ENCODE results near the gene TBC1D21. TPM values are rescaled to one million over a fixed set of nuclear protein-coding genes. Genes with fewer than 3 reads are reported as not detected.

TBC1D21 gene
- polyA plus RNA-seq, 1 donor (not counting 4 experiments of a cell fraction or from before 2014, with no cell fraction given): not detected

DNA sequence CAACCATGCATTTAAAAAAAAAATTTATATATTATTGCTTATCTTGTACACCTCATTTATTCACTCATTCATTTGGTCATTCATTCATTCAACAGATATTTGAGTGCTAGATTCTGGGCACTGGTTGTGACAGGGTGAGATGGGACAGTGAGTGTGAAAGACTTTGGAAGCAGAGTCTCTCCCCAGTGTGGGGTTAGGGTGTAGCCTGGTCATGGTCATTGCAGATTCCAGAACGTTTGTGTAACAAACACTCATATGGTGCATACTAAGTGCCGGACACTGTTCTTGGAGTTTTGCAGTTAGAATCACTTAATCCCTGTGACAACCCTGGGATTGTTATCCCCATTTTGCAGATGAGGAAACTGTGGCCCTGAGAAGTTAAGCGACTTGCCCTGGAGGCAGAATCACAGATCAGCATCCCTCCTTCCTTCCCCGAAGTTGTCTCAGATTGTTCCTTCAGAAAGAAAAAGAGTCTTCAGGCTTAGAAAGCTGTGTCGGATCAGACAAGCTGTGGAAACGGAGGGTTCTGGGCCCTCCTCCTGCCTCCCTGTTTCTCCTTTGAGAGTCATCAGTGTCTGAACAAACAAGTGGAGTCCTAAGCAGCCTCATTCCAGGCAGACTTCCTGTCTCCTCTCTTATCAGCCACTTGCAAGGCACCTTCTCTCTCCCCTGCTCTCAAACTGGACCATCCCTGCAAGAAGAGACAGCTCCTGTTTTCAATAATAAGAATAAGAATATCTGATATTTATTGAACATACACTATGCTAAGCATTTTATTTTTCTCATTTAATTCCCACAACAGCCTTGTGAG lies 59.2 kb downstream of the TBC1D21 start:
- Histone ChIP-seq H4K20me1 (ENCODE audit: control insufficient read depth, extremely low read depth, insufficient read depth, low read length) (no peaks in the 10 kb centered on the region), H3K4me2 (ENCODE audit: control insufficient read depth, extremely low read depth, insufficient read depth, low read depth, low read length) (no peak overlapping the region), H3K27ac (ENCODE audit: control insufficient read depth, insufficient read depth, low read length) (no peak overlapping the region), H3K36me3 (ENCODE audit: control insufficient read depth in 2 of 2, extremely low read depth in 1 of 2, insufficient read depth in 2 of 2, low read length in 2 of 2) (no peaks in the 10 kb centered on the region), H3K4me3 (ENCODE audit: control insufficient read depth in 2 of 3, extremely low read depth in 1 of 3, insufficient read depth in 2 of 3, low read depth in 1 of 3, low read length in 3 of 3) (no peak overlapping the region), H3K27me3 (ENCODE audit: control insufficient read depth, extremely low read depth, insufficient read depth, low read length) (no peaks in the 10 kb centered on the region), H3K79me2 (ENCODE audit: control insufficient read depth, insufficient read depth, low read length) (no peaks in the 10 kb centered on the region), H3K9me1 (ENCODE audit: control insufficient read depth, extremely low read depth, insufficient read depth, low read length) (peaks cover 4% of the 10 kb centered on the region), H2AFZ (ENCODE audit: control insufficient read depth, low read length) (no peak overlapping the region), H3K9me3 (ENCODE audit: control insufficient read depth, low read depth, low read length) (no peaks in the 10 kb centered on the region), H3K4me1 (ENCODE audit: control insufficient read depth, extremely low read depth, insufficient read depth, low read length) (peaks cover 20% of the 10 kb centered on the region), H3K9ac (ENCODE audit: control insufficient read depth, extremely low read depth, insufficient read depth, low read length) (no peak overlapping the region)
- DNase-seq (ENCODE audit: low read depth, low spot score) (no peak), FAIRE-seq (no peak)
- dilution Hi-C loops (cut with MboI; ENCODE audit: extremely low pct_ligation_motif_present, low sequenced_read_pairs): no loop called here
- TF ChIP-seq CTCF (optimal IDR thresholded peaks at IDR 0.05 in 1 of 3, IDR thresholded peaks at IDR 0.05 in 1 of 3, conservative IDR thresholded peaks at IDR 0.05 in 1 of 3; ENCODE audit: extremely low read depth in 1 of 3, insufficient read depth in 2 of 3, low read length in 3 of 3): no peak
- TF ChIP-seq EZH2 (IDR thresholded peaks at IDR 0.05; ENCODE audit: low read length): no peak

DNA sequence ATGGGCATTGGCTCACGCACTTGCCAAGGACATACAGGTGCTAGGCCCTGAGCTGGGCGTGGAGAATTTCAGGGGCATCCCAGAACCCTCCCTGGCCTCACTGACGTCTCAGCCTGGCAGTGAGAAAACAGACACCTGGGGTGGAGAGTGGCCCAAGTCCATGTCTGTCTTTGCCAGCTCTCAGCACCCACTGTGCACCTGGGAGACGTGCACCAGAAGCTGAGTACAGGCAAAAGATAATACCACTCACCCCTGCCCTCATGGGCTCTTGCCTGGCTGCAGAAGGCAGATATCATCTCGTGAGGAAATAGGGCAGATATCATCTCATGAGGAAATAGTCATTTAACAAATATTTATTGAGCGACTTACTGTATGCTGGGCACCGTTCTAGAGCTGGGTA lies 60.9 kb downstream of the TBC1D21 start:
- peaks cover 16% of the 10 kb centered on the region for H3K4me1 ChIP-seq (ENCODE audit: control insufficient read depth, extremely low read depth, insufficient read depth, low read length)
- no peak for DNase-seq (ENCODE audit: low read depth, low spot score)
- H3K27me3 ChIP-seq (ENCODE audit: control insufficient read depth, extremely low read depth, insufficient read depth, low read length): no peaks in the 10 kb centered on the region
- no peak for FAIRE-seq
- no peaks in the 10 kb centered on the region for H3K79me2 ChIP-seq (ENCODE audit: control insufficient read depth, insufficient read depth, low read length)
- H3K9me3 ChIP-seq (ENCODE audit: control insufficient read depth, low read depth, low read length): no peaks in the 10 kb centered on the region
- dilution Hi-C loops (cut with MboI; ENCODE audit: extremely low pct_ligation_motif_present, low sequenced_read_pairs): no loop called here
- no peaks in the 10 kb centered on the region for H4K20me1 ChIP-seq (ENCODE audit: control insufficient read depth, extremely low read depth, insufficient read depth, low read length)
- H3K4me3 ChIP-seq (ENCODE audit: control insufficient read depth in 2 of 3, extremely low read depth in 1 of 3, insufficient read depth in 2 of 3, low read depth in 1 of 3, low read length in 3 of 3): no peak overlapping the region
- no peak overlapping the region for H3K27ac ChIP-seq (ENCODE audit: control insufficient read depth, insufficient read depth, low read length)
- peaks cover 4% of the 10 kb centered on the region for H3K9me1 ChIP-seq (ENCODE audit: control insufficient read depth, extremely low read depth, insufficient read depth, low read length)
- H3K36me3 ChIP-seq (ENCODE audit: control insufficient read depth in 2 of 2, extremely low read depth in 1 of 2, insufficient read depth in 2 of 2, low read length in 2 of 2): no peaks in the 10 kb centered on the region
- no peak overlapping the region for H2AFZ ChIP-seq (ENCODE audit: control insufficient read depth, low read length)
- TF ChIP-seq CTCF (optimal IDR thresholded peaks at IDR 0.05 in 1 of 3, IDR thresholded peaks at IDR 0.05 in 1 of 3, conservative IDR thresholded peaks at IDR 0.05 in 1 of 3; ENCODE audit: extremely low read depth in 1 of 3, insufficient read depth in 2 of 3, low read length in 3 of 3) (no peak), EZH2 (IDR thresholded peaks at IDR 0.05; ENCODE audit: low read length) (no peak)
- H3K4me2 ChIP-seq (ENCODE audit: control insufficient read depth, extremely low read depth, insufficient read depth, low read depth, low read length): no peak overlapping the region
- no peak overlapping the region for H3K9ac ChIP-seq (ENCODE audit: control insufficient read depth, extremely low read depth, insufficient read depth, low read length)
